K562 (cell line): Measurements from ENCODE around the gene TTLL4. TPM values are rescaled to one million over a fixed set of nuclear protein-coding genes. Genes with fewer than 3 reads are reported as not detected.

Experiments
- BACH1 ChIP-seq: fragments of 200-800 bp; sonication (Bioruptor generic); IDR thresholded peaks from 2 replicates; pipeline ENCODE4 v1.6.1; 2016; ENCODE audit warnings: missing genetic modification characterization, missing compliant biosample characterization
- CREM ChIP-seq: IDR thresholded peaks from 2 replicates; pipeline ENCODE4 v1.6.1; 2014; ENCODE audit warnings: antibody characterized with exemption, low read depth
- GABPA ChIP-seq: fragments of 200-800 bp; sonication (Bioruptor generic); conservative IDR thresholded peaks from 2 replicates; pipeline ENCODE4 v1.6.1; 2016; ENCODE audit warnings: low read depth, missing genetic modification characterization, missing compliant biosample characterization
- JUND ChIP-seq, 2 experiments: IDR thresholded peaks; 2 replicates in 1 of 2; 3 replicates in 1 of 2; pipeline ENCODE4 v1.6.1; 2011; ENCODE audit warnings: borderline replicate concordance in 2 of 2, low read depth in 2 of 2, low read length in 2 of 2, improper control_type of control experiment in 1 of 2, missing biosample characterization in 1 of 2, missing genetic modification characterization in 1 of 2, missing genetic modification reagents in 1 of 2
- MECOM ChIP-seq: fragments of 250-450 bp; sonication (Bioruptor Pico); IDR thresholded peaks from 2 replicates; pipeline ENCODE4 v1.8.0; 2022; ENCODE audit warnings: inconsistent platforms
- NRF1 ChIP-seq, 2 experiments: fragments of 450-650 bp; IDR thresholded peaks in 1 of 2; conservative IDR thresholded peaks in 1 of 2; 2 replicates each; pipeline ENCODE4 v1.6.1; 2014; ENCODE audit warnings: mild to moderate bottlenecking in 2 of 2
- POLR2G ChIP-seq: fragments of 200-400 bp; formaldehyde crosslinking; IDR thresholded peaks from 2 replicates; pipeline ENCODE4 v1.6.1; 2017; ENCODE audit warnings: low read depth, mild to moderate bottlenecking, antibody characterized with exemption, low read length, moderate library complexity
- STAG1 ChIP-seq: sonication (generic); formaldehyde crosslinking; IDR thresholded peaks from 2 replicates; pipeline ENCODE4 v1.5.0; 2020; ENCODE audit warnings: missing genetic modification reagents, borderline replicate concordance
- TCF7L2 ChIP-seq: fragments of 150-350 bp; IDR thresholded peaks from 2 replicates; pipeline ENCODE4 v1.6.1; 2016; ENCODE audit warnings: low read depth, mild to moderate bottlenecking, low read length, moderate library complexity
- TFAM ChIP-seq: fragments of 250-450 bp; sonication (Bioruptor Pico); conservative IDR thresholded peaks from 2 replicates; pipeline ENCODE4 v1.5.0; 2021; ENCODE audit warnings: mild to moderate bottlenecking, moderate library complexity
- THRAP3 ChIP-seq: fragments of 450-650 bp; IDR thresholded peaks from 2 replicates; pipeline ENCODE4 v1.6.1; 2016; ENCODE audit warnings: mild to moderate bottlenecking, inconsistent platforms, borderline replicate concordance
- ZBTB8A ChIP-seq: fragments of 450-650 bp; IDR thresholded peaks from 2 replicates; pipeline ENCODE4 v1.6.1; 2018; ENCODE audit warnings: mild to moderate bottlenecking, moderate library complexity; ENCODE audit not compliant: partially characterized antibody
- ZNF143 ChIP-seq: sonication (generic); formaldehyde crosslinking; IDR thresholded peaks from 2 replicates; pipeline ENCODE4 v1.9.0; 2022; ENCODE audit warnings: mild to moderate bottlenecking, missing genetic modification reagents
- ZNF197 ChIP-seq: fragments of 200-800 bp; sonication (Bioruptor generic); IDR thresholded peaks from 2 replicates; pipeline ENCODE4 v1.6.1; 2016; ENCODE audit warnings: low read depth, missing genetic modification characterization, missing compliant biosample characterization
- ZNF311 ChIP-seq: fragments of 250-450 bp; sonication (Bioruptor Pico); IDR thresholded peaks from 2 replicates; pipeline ENCODE4 v1.4.0; 2020; ENCODE audit warnings: mild to moderate bottlenecking, moderate library complexity
- ZNF436 ChIP-seq: fragments of 250-450, 450-650 bp; sonication (Bioruptor Pico); formaldehyde crosslinking; IDR thresholded peaks from 2 replicates; pipeline ENCODE4 v1.7.0; 2020; ENCODE audit warnings: mild to moderate bottlenecking
- polyA plus RNA-seq, 8 experiments: library from polyadenylated mRNA; depleted of rRNA in 4 of 8; stranded (reverse) in 5 of 8; unstranded in 3 of 8; fragments of >200 nt; fragmentation: Nextera tagmentation in 2 of 8; fragmentation: Illumina TruSeq in 1 of 8; extraction: Ambion mirVana in 2 of 8; extraction: Trizol in 1 of 8; gene quantifications; 2 replicates each; pipeline versions ENCODE4 v1.2.1 to v1.2.3, GENCODE V29; 2011 to 2014; ENCODE audit warnings: inconsistent platforms in 1 of 8, missing spikeins in 1 of 8
- total RNA-seq, 7 experiments: library from RNA; depleted of rRNA in 6 of 7; stranded (reverse); fragments of >200 nt in 6 of 7; fragmentation: Illumina TruSeq in 2 of 7; extraction: Trizol in 2 of 7; gene quantifications; 2 replicates each; pipeline versions ENCODE4 v1.2.1 to v1.2.3, GENCODE V29; 2011 to 2021; ENCODE audit warnings: low replicate concordance in 1 of 7
- TF ChIP-seq, protein P1 (sequence below): IDR thresholded peaks from 2 replicates; pipeline ENCODE4 v1.6.1; 2011; ENCODE audit warnings: borderline replicate concordance, low read depth, mild to moderate bottlenecking, moderate library complexity, low read length; ENCODE audit not compliant: insufficient read depth, poor library complexity, severe bottlenecking
- TF ChIP-seq, protein P2 (sequence below): fragments of 450-650 bp; formaldehyde crosslinking; IDR thresholded peaks from 2 replicates; pipeline ENCODE4 v1.4.0; 2020; ENCODE audit warnings: mild to moderate bottlenecking, moderate library complexity
- TF ChIP-seq, protein P3 (sequence below), 3 experiments: IDR thresholded peaks in 2 of 3; conservative IDR thresholded peaks in 1 of 3; 2 replicates each; pipeline ENCODE4 v1.5.1; 2011 to 2012; ENCODE audit warnings: low read length in 3 of 3, mild to moderate bottlenecking in 3 of 3, control low read depth in 2 of 3, improper control_type of control experiment in 1 of 3, inconsistent platforms in 1 of 3, low read depth in 1 of 3, mixed read lengths in 1 of 3, moderate library complexity in 1 of 3; ENCODE audit not compliant: insufficient read depth in 2 of 3

TTLL4 gene
- total and polyA plus RNA-seq, 9 of the 15 experiments (the other 6 are each of a cell fraction or from before 2014, with no cell fraction given) = 12.6 to 67.5 (median 24.5) TPM

DNA sequence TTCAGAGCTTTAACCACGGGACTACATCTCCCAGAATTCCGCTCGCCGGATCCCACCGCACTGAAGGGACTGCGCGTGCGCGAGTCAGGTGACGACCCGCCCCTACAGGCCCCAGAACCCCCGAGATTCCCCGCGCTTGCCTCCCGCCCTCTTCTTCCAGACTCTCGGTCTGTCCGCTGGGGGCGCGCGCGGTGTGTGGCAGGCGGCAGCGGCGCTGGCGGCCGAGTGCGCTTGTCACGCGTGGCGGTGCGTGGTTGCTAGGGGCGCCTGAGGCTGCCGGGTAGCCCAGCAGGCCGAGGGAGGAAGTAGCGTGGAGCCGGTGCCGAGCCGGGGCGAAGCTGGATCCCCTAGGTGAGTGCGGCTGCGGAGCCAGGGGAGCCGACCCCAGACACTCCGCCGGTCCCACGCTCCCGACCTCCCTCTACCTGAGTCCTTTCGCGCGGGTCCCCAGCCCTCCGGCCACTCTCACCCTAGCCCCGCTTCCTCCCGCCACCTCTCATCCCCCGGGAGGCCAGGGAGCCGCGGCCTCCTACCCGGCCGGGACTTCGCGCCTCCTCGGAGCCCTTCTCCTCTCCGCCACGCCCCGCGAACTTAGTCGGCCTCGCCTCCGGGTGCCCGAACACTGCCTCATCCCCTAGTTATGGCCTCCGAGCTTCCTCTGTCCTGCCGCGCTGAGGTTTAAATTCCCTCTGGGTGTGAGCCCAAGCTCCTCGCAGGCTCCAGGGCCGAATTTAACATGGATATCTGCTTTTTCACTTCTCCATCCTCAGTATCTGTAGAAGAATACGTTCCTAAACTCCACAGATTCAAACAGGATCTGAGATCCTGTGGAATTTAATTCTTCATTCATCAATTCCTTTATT lies at the start of gene TTLL4 (continued):
- no peak for TF ChIP-seq ZBTB8A
- no peak for TF ChIP-seq BACH1
- TF ChIP-seq ZNF197 (CRISPR knock-in tag) = 0 out of 2 replicates have a peak, but pooled peaks have one; percentile 56
- no peak for TF ChIP-seq TFAM (CRISPR knock-in tag)
- TF ChIP-seq NRF1 (conservative IDR thresholded peaks at IDR 0.05 in 1 of 2, IDR thresholded peaks at IDR 0.05 in 1 of 2) = peak; percentile 91 to 93
- peak; percentile 47 for TF ChIP-seq GABPA (tag)
- no peak for TF ChIP-seq MECOM (CRISPR knock-in tag)
- TF ChIP-seq POLR2G = peak; percentile 91
- TF ChIP-seq ZNF143 (CRISPR knock-in tag) = peak; percentile 83
- no peak for TF ChIP-seq TCF7L2
- no peak for TF ChIP-seq STAG1
- no peak for TF ChIP-seq THRAP3
- TF ChIP-seq JUND (IDR thresholded peaks at IDR 0.05; ENCODE audit: borderline replicate concordance, low read depth, low read length) = 0 out of 2 replicates have a peak, but pooled peaks have one; percentile 24
- no peak; the same call in 2 of the 3 replicates for TF ChIP-seq JUND (tag; IDR thresholded peaks at IDR 0.05; ENCODE audit: borderline replicate concordance, low read depth, low read length)
- TF ChIP-seq, protein P1, sequence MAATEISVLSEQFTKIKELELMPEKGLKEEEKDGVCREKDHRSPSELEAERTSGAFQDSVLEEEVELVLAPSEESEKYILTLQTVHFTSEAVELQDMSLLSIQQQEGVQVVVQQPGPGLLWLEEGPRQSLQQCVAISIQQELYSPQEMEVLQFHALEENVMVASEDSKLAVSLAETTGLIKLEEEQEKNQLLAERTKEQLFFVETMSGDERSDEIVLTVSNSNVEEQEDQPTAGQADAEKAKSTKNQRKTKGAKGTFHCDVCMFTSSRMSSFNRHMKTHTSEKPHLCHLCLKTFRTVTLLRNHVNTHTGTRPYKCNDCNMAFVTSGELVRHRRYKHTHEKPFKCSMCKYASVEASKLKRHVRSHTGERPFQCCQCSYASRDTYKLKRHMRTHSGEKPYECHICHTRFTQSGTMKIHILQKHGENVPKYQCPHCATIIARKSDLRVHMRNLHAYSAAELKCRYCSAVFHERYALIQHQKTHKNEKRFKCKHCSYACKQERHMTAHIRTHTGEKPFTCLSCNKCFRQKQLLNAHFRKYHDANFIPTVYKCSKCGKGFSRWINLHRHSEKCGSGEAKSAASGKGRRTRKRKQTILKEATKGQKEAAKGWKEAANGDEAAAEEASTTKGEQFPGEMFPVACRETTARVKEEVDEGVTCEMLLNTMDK = peak; percentile 92
- TF ChIP-seq, protein P2, sequence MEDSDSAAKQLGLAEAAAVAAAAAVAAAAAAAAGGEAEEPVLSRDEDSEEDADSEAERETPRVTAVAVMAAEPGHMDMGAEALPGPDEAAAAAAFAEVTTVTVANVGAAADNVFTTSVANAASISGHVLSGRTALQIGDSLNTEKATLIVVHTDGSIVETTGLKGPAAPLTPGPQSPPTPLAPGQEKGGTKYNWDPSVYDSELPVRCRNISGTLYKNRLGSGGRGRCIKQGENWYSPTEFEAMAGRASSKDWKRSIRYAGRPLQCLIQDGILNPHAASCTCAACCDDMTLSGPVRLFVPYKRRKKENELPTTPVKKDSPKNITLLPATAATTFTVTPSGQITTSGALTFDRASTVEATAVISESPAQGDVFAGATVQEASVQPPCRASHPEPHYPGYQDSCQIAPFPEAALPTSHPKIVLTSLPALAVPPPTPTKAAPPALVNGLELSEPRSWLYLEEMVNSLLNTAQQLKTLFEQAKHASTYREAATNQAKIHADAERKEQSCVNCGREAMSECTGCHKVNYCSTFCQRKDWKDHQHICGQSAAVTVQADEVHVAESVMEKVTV (CRISPR knock-in tag) = peak; percentile 51
- TF ChIP-seq ZNF311 = no peak
- TF ChIP-seq, protein P3, sequence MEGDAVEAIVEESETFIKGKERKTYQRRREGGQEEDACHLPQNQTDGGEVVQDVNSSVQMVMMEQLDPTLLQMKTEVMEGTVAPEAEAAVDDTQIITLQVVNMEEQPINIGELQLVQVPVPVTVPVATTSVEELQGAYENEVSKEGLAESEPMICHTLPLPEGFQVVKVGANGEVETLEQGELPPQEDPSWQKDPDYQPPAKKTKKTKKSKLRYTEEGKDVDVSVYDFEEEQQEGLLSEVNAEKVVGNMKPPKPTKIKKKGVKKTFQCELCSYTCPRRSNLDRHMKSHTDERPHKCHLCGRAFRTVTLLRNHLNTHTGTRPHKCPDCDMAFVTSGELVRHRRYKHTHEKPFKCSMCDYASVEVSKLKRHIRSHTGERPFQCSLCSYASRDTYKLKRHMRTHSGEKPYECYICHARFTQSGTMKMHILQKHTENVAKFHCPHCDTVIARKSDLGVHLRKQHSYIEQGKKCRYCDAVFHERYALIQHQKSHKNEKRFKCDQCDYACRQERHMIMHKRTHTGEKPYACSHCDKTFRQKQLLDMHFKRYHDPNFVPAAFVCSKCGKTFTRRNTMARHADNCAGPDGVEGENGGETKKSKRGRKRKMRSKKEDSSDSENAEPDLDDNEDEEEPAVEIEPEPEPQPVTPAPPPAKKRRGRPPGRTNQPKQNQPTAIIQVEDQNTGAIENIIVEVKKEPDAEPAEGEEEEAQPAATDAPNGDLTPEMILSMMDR (IDR thresholded peaks at IDR 0.05 in 2 of 3, conservative IDR thresholded peaks at IDR 0.05 in 1 of 3; ENCODE audit: insufficient read depth in 2 of 3, low read depth in 1 of 3, low read length in 3 of 3) = peak; percentile 71 to 89 (median 81)
- no peak for TF ChIP-seq ZNF436 (CRISPR knock-in tag)
- peak; percentile 68 for TF ChIP-seq CREM
